ENCODE data around the gene CHRDL2. TPM values are rescaled to one million over a fixed set of nuclear protein-coding genes. Genes with fewer than 3 reads are reported as not detected.

Gene CHRDL2
- total RNA-seq, 1 donor from 2014 or later = 8.8 TPM

GRCh38 chr11:74689666-74690065, 41.6 kb downstream of the CHRDL2 start:
- no peak for DNase-seq (ENCODE audit: low spot score)

GRCh38 chr11:74687237-74688023, 43.8 kb downstream of the CHRDL2 start:
- DNase-seq (ENCODE audit: low spot score) (no peak), ATAC-seq (no peak)

More at GRCh38 chr11:74689666-74690065, 41.6 kb downstream of the CHRDL2 start:
- no peak for ATAC-seq

GRCh38 chr11:74686792-74687191, 44.4 kb downstream of the CHRDL2 start:
- DNase-seq (ENCODE audit: low spot score) (no peak), ATAC-seq (no peak)

GRCh38 chr11:74685905-74686304, 45.3 kb downstream of the CHRDL2 start:
- DNase-seq (ENCODE audit: low spot score) (no peak), ATAC-seq (no peak)

GRCh38 chr11:74685338-74685737, 45.9 kb downstream of the CHRDL2 start:
- no peak for DNase-seq (ENCODE audit: low spot score)
- no peak for ATAC-seq

- DNase-seq (ENCODE audit: low spot score) = no peak
- no peak for ATAC-seq
Observed at GRCh38 chr11:74684661-74685060, 46.6 kb downstream of the CHRDL2 start.

GRCh38 chr11:74683941-74684481, 47.2 kb downstream of the CHRDL2 start:
- ATAC-seq = no peak
- no peak for DNase-seq (ENCODE audit: low spot score)

GRCh38 chr11:74683279-74683871, 47.9 kb downstream of the CHRDL2 start:
- DNase-seq (ENCODE audit: low spot score) (no peak), ATAC-seq (peak; percentile 41)

GRCh38 chr11:74682731-74683278, 48.4 kb downstream of the CHRDL2 start:
- ATAC-seq = no peak
- DNase-seq (ENCODE audit: low spot score) = no peak

- peak; percentile 85 for DNase-seq (ENCODE audit: low spot score)
- ATAC-seq = peak; percentile 92
Observed at GRCh38 chr11:74681686-74682651, 49.3 kb downstream of the CHRDL2 start.

GRCh38 chr11:74680703-74681531, 50.3 kb downstream of the CHRDL2 start:
- DNase-seq (ENCODE audit: low spot score) = peak; percentile 37
- ATAC-seq = no peak

GRCh38 chr11:74680035-74680671, 51.1 kb downstream of the CHRDL2 start:
- DNase-seq (ENCODE audit: low spot score) (peak; percentile 39), ATAC-seq (no peak)

- ATAC-seq (no peak), DNase-seq (ENCODE audit: low spot score) (peak; percentile 38)
Observed at GRCh38 chr11:74679513-74679865, 51.7 kb downstream of the CHRDL2 start.

GRCh38 chr11:74678591-74679512, 52.4 kb downstream of the CHRDL2 start:
- ATAC-seq = no peak
- DNase-seq (ENCODE audit: low spot score) = peak; percentile 33

- ATAC-seq (no peak), DNase-seq (ENCODE audit: low spot score) (peak; percentile 10)
Observed at GRCh38 chr11:74678041-74678440, 53.2 kb downstream of the CHRDL2 start.

GRCh38 chr11:74677131-74677530, 54.1 kb downstream of the CHRDL2 start:
- peak; percentile 26 for DNase-seq (ENCODE audit: low spot score)
- no peak for ATAC-seq

GRCh38 chr11:74676596-74676995, 54.6 kb downstream of the CHRDL2 start:
- peak; percentile 16 for DNase-seq (ENCODE audit: low spot score)
- ATAC-seq = no peak

GRCh38 chr11:74675761-74676160, 55.5 kb downstream of the CHRDL2 start:
- no peak for ATAC-seq
- DNase-seq (ENCODE audit: low spot score) = no peak

All from left lobe of liver (tissue), 2 donors.